Body of pancreas (tissue), 4 donors: ENCODE measurements around the gene QSOX1.

Experiments used
- CTCF ChIP-seq, 7 experiments: fragments of 450-650 bp in 4 of 7; fragments of 200-600 bp in 3 of 7; sonication (generic) in 3 of 7; IDR thresholded peaks; one replicate each; pipeline ENCODE4 v1.5.1; 2016 to 2019; ENCODE audit warnings: antibody characterized with exemption in 7 of 7
- POLR2A ChIP-seq, 3 donors: fragments of 450-650 bp; IDR thresholded peaks; one replicate each; pipeline ENCODE4 v1.6.1; 2016; ENCODE audit warnings: antibody characterized with exemption in 3 of 3, mild to moderate bottlenecking in 2 of 3

GRCh38 chr1:180135535-180135934 lies 19.1 kb upstream of the QSOX1 start:
- no peak for TF ChIP-seq CTCF (IDR thresholded peaks at IDR 0.05)
- no peak for TF ChIP-seq POLR2A (IDR thresholded peaks at IDR 0.05)
